ENCODE data around the gene PTK6.

- no peak for TF ChIP-seq CTCF (conservative IDR thresholded peaks at IDR 0.05; ENCODE audit: low read length)
- no peak for TF ChIP-seq EZH2phosphoT487 (IDR thresholded peaks at IDR 0.05; ENCODE audit: borderline replicate concordance, low read depth, low read length)
Measured at GRCh38 chr20:63574156-63574828, 37.1 kb upstream of the PTK6 start, which contains the start of gene HELZ2.
